H1 (cell line): Measurements from ENCODE around the gene SNAP25. TPM values are rescaled to one million over a fixed set of nuclear protein-coding genes. Genes with fewer than 3 reads are reported as not detected.

ENCODE experiments used
- CTCF ChIA-PET: fragments of 300-600 bp; sonication (Branson Sonifier 250); formaldehyde crosslinking; loops from one replicate; lab custom pipeline; 2021; ENCODE audit not compliant: partially characterized antibody; lab: Charles Lee
- POLR2A ChIA-PET: fragments of 300-600 bp; sonication (Branson Sonifier 250); formaldehyde crosslinking; loops from one replicate; lab custom pipeline; 2021; ENCODE audit warnings: inconsistent platforms; ENCODE audit not compliant: partially characterized antibody; lab: Charles Lee
- DNase-seq, 2 experiments: peaks; one replicate each; pipeline versions ENCODE4 v3.0.0 to v3.0.0-alpha.2; 2010 to 2022; ENCODE audit warnings: low spot score in 2 of 2, low read depth in 1 of 2, mixed read lengths in 1 of 2
- FAIRE-seq: peaks from 2 replicates; lab custom pipeline; 2011; peaks lifted over from hg19 to GRCh38; lab: Jason Lieb, UNC
- H2AFZ ChIP-seq: 2 replicates; pipeline ENCODE4 v1.8.1; 2012; ENCODE audit warnings: low read length, inconsistent platforms
- H2AK5ac ChIP-seq: 2 replicates; pipeline ENCODE4 v1.6.1; 2013; ENCODE audit warnings: low read depth, low read length
- H2BK120ac ChIP-seq: replicated peaks from 2 replicates; pipeline ENCODE3; 2013; ENCODE audit warnings: low read depth, low read length, inconsistent platforms
- H2BK12ac ChIP-seq: 2 replicates; pipeline ENCODE4 v1.6.1; 2013; ENCODE audit warnings: low read depth, low read length
- H2BK15ac ChIP-seq: 2 replicates; pipeline ENCODE4 v1.6.1; 2013; ENCODE audit warnings: low read length
- H2BK20ac ChIP-seq: 2 replicates; pipeline ENCODE4 v1.6.1; 2013; ENCODE audit warnings: low read length
- H2BK5ac ChIP-seq: 2 replicates; pipeline ENCODE4 v1.6.1; 2013; ENCODE audit warnings: low read depth, low read length
- H3K14ac ChIP-seq: 2 replicates; pipeline ENCODE4 v1.6.1; 2013; ENCODE audit warnings: inconsistent platforms; ENCODE audit not compliant: insufficient read length
- H3K18ac ChIP-seq: 2 replicates; pipeline ENCODE4 v1.6.1; 2013; ENCODE audit warnings: low read length; ENCODE audit errors: extremely low read depth
- H3K23ac ChIP-seq: 2 replicates; pipeline ENCODE4 v1.6.1; 2013; ENCODE audit warnings: inconsistent platforms; ENCODE audit not compliant: insufficient read length
- H3K23me2 ChIP-seq: 2 replicates; pipeline ENCODE4 v1.6.1; 2013; ENCODE audit warnings: low read depth, low read length
- H3K27ac ChIP-seq: 2 replicates; pipeline ENCODE4 v1.6.1; 2011; ENCODE audit warnings: low read depth, low read length, inconsistent platforms
- H3K27me3 ChIP-seq, 4 experiments: replicated peaks in 1 of 4; 1 replicate in 1 of 4; 2 replicates in 3 of 4; pipeline versions ENCODE4 v1.6.1 to v1.8.1; 2011 to 2013; ENCODE audit warnings: low read length in 3 of 4, mild to moderate bottlenecking in 3 of 4, inconsistent platforms in 2 of 4, mixed read lengths in 2 of 4, moderate library complexity in 1 of 4; ENCODE audit not compliant: control insufficient read depth in 3 of 4, insufficient read depth in 3 of 4; ENCODE audit errors: extremely low read depth in 1 of 4
- H3K36me3 ChIP-seq, 4 experiments: 2 replicates each; pipeline versions ENCODE4 v1.6.1 to v1.8.1; 2011 to 2013; ENCODE audit warnings: mild to moderate bottlenecking in 4 of 4, low read length in 3 of 4, moderate library complexity in 2 of 4, control low read depth in 1 of 4, inconsistent platforms in 1 of 4; ENCODE audit not compliant: insufficient read depth in 4 of 4, control insufficient read depth in 2 of 4
- H3K4ac ChIP-seq: replicated peaks from 2 replicates; pipeline ENCODE3; 2013; ENCODE audit warnings: low read length, low read depth, mixed read lengths, inconsistent platforms; ENCODE audit not compliant: insufficient read length
- H3K4me1 ChIP-seq, 4 experiments: replicated peaks in 1 of 4; 1 replicate in 1 of 4; 2 replicates in 3 of 4; pipeline versions ENCODE4 v1.6.1 to v1.8.1; 2011 to 2013; ENCODE audit warnings: low read length in 3 of 4, inconsistent platforms in 2 of 4, mixed read lengths in 1 of 4; ENCODE audit not compliant: insufficient read depth in 4 of 4, control insufficient read depth in 3 of 4
- H3K4me2 ChIP-seq, 2 experiments: 2 replicates each; pipeline versions ENCODE4 v1.6.1 to v1.8.1; 2011 to 2013; ENCODE audit warnings: low read depth in 2 of 2, low read length in 2 of 2, control low read depth in 1 of 2, inconsistent platforms in 1 of 2, mild to moderate bottlenecking in 1 of 2; ENCODE audit not compliant: insufficient read depth in 1 of 2
- H3K4me3 ChIP-seq, 4 experiments: fragments of 200-600, 300-600 bp in 1 of 4; sonication (generic), shearing (Covaris generic), sonication (Bioruptor Twin) in 1 of 4; 2 replicates each; pipeline versions ENCODE4 v1.5.1 to v1.8.1; 2011 to 2016; ENCODE audit warnings: low read length in 4 of 4, low read depth in 3 of 4, control low read depth in 2 of 4, inconsistent platforms in 2 of 4, mild to moderate bottlenecking in 2 of 4, mixed read lengths in 1 of 4, moderate library complexity in 1 of 4; ENCODE audit not compliant: insufficient read depth in 2 of 4; ENCODE audit errors: extremely low read depth in 1 of 4
- H3K56ac ChIP-seq: replicated peaks from 2 replicates; pipeline ENCODE3; 2013; ENCODE audit warnings: low read depth, mild to moderate bottlenecking, mixed read lengths, low read length, inconsistent platforms; ENCODE audit not compliant: insufficient read length
- H3K79me1 ChIP-seq: 2 replicates; pipeline ENCODE4 v1.6.1; 2013; ENCODE audit warnings: low read depth, low read length, control low read depth
- H3K79me2 ChIP-seq, 2 experiments: 2 replicates each; pipeline versions ENCODE4 v1.6.1 to v1.8.1; 2012 to 2013; ENCODE audit warnings: low read length in 2 of 2, mild to moderate bottlenecking in 2 of 2, inconsistent platforms in 1 of 2; ENCODE audit not compliant: insufficient read depth in 2 of 2, control insufficient read depth in 1 of 2
- H3K9ac ChIP-seq, 4 experiments: replicated peaks in 1 of 4; 1 replicate in 1 of 4; 2 replicates in 3 of 4; pipeline versions ENCODE4 v1.6.1 to v1.8.1; 2011 to 2013; ENCODE audit warnings: low read depth in 3 of 4, low read length in 3 of 4, control low read depth in 2 of 4, mild to moderate bottlenecking in 2 of 4, moderate library complexity in 2 of 4, inconsistent platforms in 1 of 4; ENCODE audit errors: extremely low read depth in 1 of 4
- H3K9me3 ChIP-seq, 2 experiments: 2 replicates each; pipeline versions ENCODE4 v1.6.1 to v1.8.1; 2012 to 2013; ENCODE audit warnings: mild to moderate bottlenecking in 2 of 2, moderate library complexity in 2 of 2, control low read depth in 1 of 2, inconsistent platforms in 1 of 2, low read depth in 1 of 2, low read length in 1 of 2, mixed read lengths in 1 of 2; ENCODE audit not compliant: insufficient read depth in 2 of 2
- H4K20me1 ChIP-seq, 2 experiments: replicated peaks in 1 of 2; 2 replicates each; pipeline versions ENCODE3 to v1.8.1; 2011 to 2013; ENCODE audit warnings: inconsistent platforms in 2 of 2, low read length in 2 of 2, mild to moderate bottlenecking in 1 of 2; ENCODE audit not compliant: insufficient read depth in 2 of 2, control insufficient read depth in 1 of 2
- H4K5ac ChIP-seq: 2 replicates; pipeline ENCODE4 v1.6.1; 2013; ENCODE audit warnings: low read length, low read depth, mixed read lengths, inconsistent platforms; ENCODE audit not compliant: insufficient read length
- H4K8ac ChIP-seq: 2 replicates; pipeline ENCODE4 v1.8.0; 2013; ENCODE audit warnings: mild to moderate bottlenecking, moderate library complexity, low read length, inconsistent platforms; ENCODE audit not compliant: insufficient read depth; ENCODE audit errors: extremely low read depth
- H4K91ac ChIP-seq: replicated peaks from 2 replicates; pipeline ENCODE3; 2013; ENCODE audit warnings: low read length, mixed read lengths, inconsistent platforms; ENCODE audit not compliant: insufficient read length
- FOSL1 ChIP-seq: IDR thresholded peaks from 2 replicates; pipeline ENCODE4 v1.6.1; 2011; ENCODE audit warnings: mild to moderate bottlenecking, low read depth, low read length, moderate library complexity; ENCODE audit not compliant: insufficient read depth
- GTF2F1 ChIP-seq: IDR thresholded peaks from 2 replicates; pipeline ENCODE4 v1.6.1; 2012; ENCODE audit warnings: low read depth, low read length, improper control_type of control experiment, borderline replicate concordance
- POLR2AphosphoS5 ChIP-seq: IDR thresholded peaks from 2 replicates; pipeline ENCODE4 v1.6.1; 2011; ENCODE audit warnings: low read depth, low read length
- RBBP5 ChIP-seq: IDR thresholded peaks from 2 replicates; pipeline ENCODE4 v1.7.1; 2012; ENCODE audit warnings: low read depth, mild to moderate bottlenecking, inconsistent platforms, low read length, moderate library complexity, borderline replicate concordance
- RNF2 ChIP-seq: fragments of 200-900, 300-1000 bp; sonication (generic); IDR thresholded peaks from 2 replicates; pipeline ENCODE4 v1.7.1; 2016; ENCODE audit warnings: borderline replicate concordance, low read depth, mild to moderate bottlenecking, antibody characterized with exemption, low read length; ENCODE audit not compliant: poor library complexity, severe bottlenecking; ENCODE audit errors: missing control alignments
- RXRA ChIP-seq: IDR thresholded peaks from 2 replicates; pipeline ENCODE4 v1.6.1; 2011; ENCODE audit warnings: low read depth, mild to moderate bottlenecking, low read length, moderate library complexity; ENCODE audit not compliant: insufficient read depth
- WGBS, 2 experiments: shearing (Covaris generic) in 1 of 2; methylation state at CpG; one replicate each; pipeline versions ENCODE4 v1.1.6 to v1.1.7; 2013 to 2015; ENCODE audit warnings: low lambda C conversion rate in 2 of 2, mixed read lengths in 2 of 2, inconsistent platforms in 1 of 2, low coverage in 1 of 2, missing lambda C conversion rate in 1 of 2; ENCODE audit not compliant: insufficient replicate concordance in 2 of 2, insufficient coverage in 1 of 2, insufficient read length in 1 of 2; ENCODE audit errors: extremely low coverage in 1 of 2, missing lambda C conversion rate in 1 of 2; 5-methylcytosine and 5-hydroxymethylcytosine counted together
- polyA plus RNA-seq, 7 experiments: library from polyadenylated mRNA; depleted of rRNA in 3 of 7; stranded (reverse) in 5 of 7; unstranded in 2 of 7; fragments of >200 nt in 5 of 7; fragments of 200-250 nt in 2 of 7; gene quantifications; 1 replicate in 5 of 7; 2 replicates in 1 of 7; 4 replicates in 1 of 7; pipeline versions ENCODE4 v1.2.1 to v1.2.3, GENCODE V29; 2011 to 2013; ENCODE audit warnings: missing spikeins in 2 of 7, mixed read lengths in 2 of 7
- total RNA-seq: library from RNA; stranded (reverse); fragmentation: NEBNext Ultra II Directional; extraction: Animal tissue kit (Norgen Biotek cat#: 25700); gene quantifications from 2 replicates; pipeline ENCODE4 v1.2.1, GENCODE V29; 2021
- TF ChIP-seq, protein P1 (sequence below): IDR thresholded peaks from 2 replicates; pipeline ENCODE4 v1.6.1; 2011; ENCODE audit warnings: low read length, improper control_type of control experiment

The SNAP25 gene
- total and polyA plus RNA-seq, 2 of the 8 experiments (the other 6 are each of a cell fraction or from before 2014, with no cell fraction given) = 0.51 to 0.52 TPM

DNA sequence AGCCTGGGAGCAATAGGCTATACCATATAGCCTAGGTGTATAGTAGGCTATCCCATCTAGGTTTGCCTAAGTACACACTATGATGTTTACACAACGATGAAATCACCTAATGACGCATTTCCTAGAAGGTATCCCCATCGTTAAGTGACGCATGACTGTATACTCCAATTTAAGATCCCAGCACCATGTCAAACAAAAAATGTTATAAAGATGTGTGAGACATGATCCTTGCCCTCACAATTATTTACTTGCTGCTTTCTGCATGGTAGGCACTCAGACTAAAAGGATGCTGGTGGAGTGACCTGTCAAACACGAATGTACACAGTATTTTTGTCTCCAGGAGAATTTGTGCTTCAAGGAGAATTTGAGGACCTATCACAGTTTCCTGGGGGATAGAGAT is 32.3 kb downstream of the SNAP25 start:
- Histone ChIP-seq H2BK20ac (no peak overlapping the region), H3K4me2 (no peak overlapping the region), H3K79me2 (no peaks in the 10 kb centered on the region), H4K5ac (no peak overlapping the region), H2BK5ac (no peak overlapping the region), H4K8ac (no peak overlapping the region), H3K4me3 (no peak overlapping the region), H2AK5ac (no peak overlapping the region), H2BK12ac (no peak overlapping the region), H3K4ac (no peak overlapping the region), H2AFZ (no peak overlapping the region), H3K14ac (no peak overlapping the region), H3K23me2 (no peaks in the 10 kb centered on the region), H4K91ac (no peak overlapping the region), H3K36me3 (no peaks in the 10 kb centered on the region), H3K79me1 (no peaks in the 10 kb centered on the region), H3K27ac (no peak overlapping the region), H3K9ac (no peak overlapping the region), H3K27me3 (peaks cover 0 to 1% (median 0%) of the 10 kb centered on the region in 4 experiments; a peak in 1 of 7 replicates), H3K4me1 (peaks cover 2 to 9% (median 4%) of the 10 kb centered on the region in 4 experiments; a peak in 5 of 7 replicates), H2BK15ac (no peak overlapping the region), H3K18ac (no peak overlapping the region), H3K9me3 (no peaks in the 10 kb centered on the region), H2BK120ac (no peak overlapping the region), H4K20me1 (no peaks in the 10 kb centered on the region), H3K56ac (no peak overlapping the region), H3K23ac (no peak overlapping the region)
- CTCF ChIA-PET = interaction anchor here (2.0 kb wide), 1 partner anchor 10 kb away, joined by 7 read pairs; no protein-coding TSS in a partner anchor
- DNase-seq = no peak
- TF ChIP-seq RXRA (no peak), FOSL1 (no peak), RNF2 (no peak), RBBP5 (no peak), GTF2F1 (no peak), POLR2AphosphoS5 (no peak)
- TF ChIP-seq, protein P1, sequence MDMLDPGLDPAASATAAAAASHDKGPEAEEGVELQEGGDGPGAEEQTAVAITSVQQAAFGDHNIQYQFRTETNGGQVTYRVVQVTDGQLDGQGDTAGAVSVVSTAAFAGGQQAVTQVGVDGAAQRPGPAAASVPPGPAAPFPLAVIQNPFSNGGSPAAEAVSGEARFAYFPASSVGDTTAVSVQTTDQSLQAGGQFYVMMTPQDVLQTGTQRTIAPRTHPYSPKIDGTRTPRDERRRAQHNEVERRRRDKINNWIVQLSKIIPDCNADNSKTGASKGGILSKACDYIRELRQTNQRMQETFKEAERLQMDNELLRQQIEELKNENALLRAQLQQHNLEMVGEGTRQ = no peak
- FAIRE-seq = no peak
- WGBS, 2 experiments = 94% methylated on average over 5 of the region's 5 CpGs; no CpG with 5 or more reads in 1 of the 2 experiments
- POLR2A ChIA-PET = no interaction called here
